Subcutaneous adipose tissue (tissue), 4 donors: ENCODE data around the gene CHST3. TPM values are rescaled to one million over a fixed set of nuclear protein-coding genes. Genes with fewer than 3 reads are reported as not detected.

Experiments
- total RNA-seq, 4 donors: library from RNA; depleted of rRNA; stranded (reverse); fragments of >200 nt; gene quantifications; one replicate each; pipeline ENCODE4 v1.1.0, GENCODE V29; 2016
- TF ChIP-seq, protein P1 (sequence below): fragments of 450-650 bp; IDR thresholded peaks from one replicate; pipeline ENCODE4 v1.5.1; 2016; ENCODE audit warnings: low read depth, mild to moderate bottlenecking, control low read depth, antibody characterized with exemption, moderate library complexity

The CHST3 gene
- total RNA-seq, 4 donors from 2014 or later = 11.2 to 26.3 (median 17.9) TPM

DNA sequence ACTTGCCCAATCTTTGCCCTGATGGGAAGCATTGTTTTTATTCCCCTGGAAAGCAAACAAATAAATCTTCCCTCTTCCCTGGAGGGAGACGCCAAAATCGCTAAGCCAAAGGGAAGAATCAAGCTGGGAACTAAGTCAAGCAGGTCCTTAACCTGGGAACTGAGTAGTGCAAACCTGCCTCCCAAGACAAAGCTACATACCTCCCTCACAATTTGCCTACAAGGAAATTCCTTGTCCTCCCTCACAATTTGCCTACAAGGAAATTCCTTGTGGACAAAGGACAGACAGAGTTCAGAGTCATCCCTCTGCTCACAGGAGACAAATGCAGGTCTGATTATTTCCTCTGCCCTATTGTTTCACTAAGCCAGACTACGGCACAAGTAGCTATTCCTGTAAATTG lies 73.6 kb downstream of the CHST3 start:
- TF ChIP-seq, protein P1, sequence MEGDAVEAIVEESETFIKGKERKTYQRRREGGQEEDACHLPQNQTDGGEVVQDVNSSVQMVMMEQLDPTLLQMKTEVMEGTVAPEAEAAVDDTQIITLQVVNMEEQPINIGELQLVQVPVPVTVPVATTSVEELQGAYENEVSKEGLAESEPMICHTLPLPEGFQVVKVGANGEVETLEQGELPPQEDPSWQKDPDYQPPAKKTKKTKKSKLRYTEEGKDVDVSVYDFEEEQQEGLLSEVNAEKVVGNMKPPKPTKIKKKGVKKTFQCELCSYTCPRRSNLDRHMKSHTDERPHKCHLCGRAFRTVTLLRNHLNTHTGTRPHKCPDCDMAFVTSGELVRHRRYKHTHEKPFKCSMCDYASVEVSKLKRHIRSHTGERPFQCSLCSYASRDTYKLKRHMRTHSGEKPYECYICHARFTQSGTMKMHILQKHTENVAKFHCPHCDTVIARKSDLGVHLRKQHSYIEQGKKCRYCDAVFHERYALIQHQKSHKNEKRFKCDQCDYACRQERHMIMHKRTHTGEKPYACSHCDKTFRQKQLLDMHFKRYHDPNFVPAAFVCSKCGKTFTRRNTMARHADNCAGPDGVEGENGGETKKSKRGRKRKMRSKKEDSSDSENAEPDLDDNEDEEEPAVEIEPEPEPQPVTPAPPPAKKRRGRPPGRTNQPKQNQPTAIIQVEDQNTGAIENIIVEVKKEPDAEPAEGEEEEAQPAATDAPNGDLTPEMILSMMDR = no peak

DNA sequence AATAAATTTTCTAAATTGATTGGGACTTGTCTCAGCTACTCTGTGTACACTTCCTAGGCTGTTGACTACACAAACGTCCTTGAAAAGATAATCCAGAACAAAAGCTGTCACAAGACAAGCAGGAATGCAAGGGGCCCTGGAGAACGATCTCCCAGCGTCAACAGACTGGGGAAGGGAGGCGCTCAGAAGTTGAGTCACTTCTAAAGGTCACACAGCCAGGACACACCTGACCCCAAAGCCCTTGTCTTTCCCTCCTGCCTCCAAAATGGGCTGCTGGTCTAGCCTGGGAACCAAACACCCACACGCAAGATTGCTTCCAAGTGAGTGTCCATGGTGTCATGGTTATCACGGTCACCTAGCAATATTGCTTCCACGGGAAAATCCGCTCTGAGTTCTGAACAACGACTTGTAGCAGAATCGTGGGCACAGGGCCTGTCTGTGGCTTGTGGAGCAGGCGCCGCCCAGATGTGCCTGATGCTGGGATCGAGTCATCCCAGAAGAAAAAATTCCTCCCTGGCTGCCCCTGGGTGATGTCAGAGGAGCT lies 74.3 kb downstream of the CHST3 start:
- TF ChIP-seq, protein P1 = no peak

DNA sequence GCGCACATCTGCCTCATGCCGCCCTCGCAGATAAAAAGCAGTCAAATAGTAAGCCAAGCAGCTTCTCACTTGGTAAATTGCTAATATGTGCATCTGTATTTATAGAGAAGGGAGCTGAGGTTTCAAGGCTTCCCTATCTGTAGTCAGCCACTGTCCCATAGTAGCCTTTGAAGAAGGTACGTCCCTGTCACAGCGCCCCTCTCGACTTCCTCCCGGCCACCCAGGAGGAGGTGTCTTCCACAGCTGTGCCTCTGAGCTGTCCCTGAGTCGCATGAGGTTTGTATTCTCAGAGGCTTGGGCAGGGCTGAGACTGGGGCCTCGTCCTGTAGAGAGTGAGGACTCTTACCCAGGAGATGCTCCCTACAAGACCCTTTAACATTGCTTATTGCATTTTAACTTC lies 75.2 kb downstream of the CHST3 start:
- TF ChIP-seq, protein P1 = no peak

DNA sequence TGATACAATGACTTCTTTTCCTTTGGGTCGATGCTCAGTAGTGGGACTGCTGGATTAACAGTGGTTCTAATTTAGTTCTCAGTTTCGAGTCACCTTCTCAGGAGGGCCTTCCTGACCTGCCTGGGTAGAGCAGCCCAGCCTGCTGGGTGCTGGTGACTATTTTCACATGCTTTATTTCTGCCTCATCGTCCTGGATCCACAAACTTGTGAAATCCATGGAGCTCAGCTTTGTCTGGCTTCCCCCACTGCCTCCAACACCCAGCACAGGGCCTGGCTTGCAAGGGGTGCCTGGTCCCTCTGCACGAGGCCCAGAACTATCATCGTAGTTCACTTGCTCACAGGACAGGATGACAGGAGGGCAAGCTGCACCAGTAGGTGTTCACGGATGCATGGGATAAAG lies 77.3 kb downstream of the CHST3 start:
- TF ChIP-seq, protein P1 = no peak

DNA sequence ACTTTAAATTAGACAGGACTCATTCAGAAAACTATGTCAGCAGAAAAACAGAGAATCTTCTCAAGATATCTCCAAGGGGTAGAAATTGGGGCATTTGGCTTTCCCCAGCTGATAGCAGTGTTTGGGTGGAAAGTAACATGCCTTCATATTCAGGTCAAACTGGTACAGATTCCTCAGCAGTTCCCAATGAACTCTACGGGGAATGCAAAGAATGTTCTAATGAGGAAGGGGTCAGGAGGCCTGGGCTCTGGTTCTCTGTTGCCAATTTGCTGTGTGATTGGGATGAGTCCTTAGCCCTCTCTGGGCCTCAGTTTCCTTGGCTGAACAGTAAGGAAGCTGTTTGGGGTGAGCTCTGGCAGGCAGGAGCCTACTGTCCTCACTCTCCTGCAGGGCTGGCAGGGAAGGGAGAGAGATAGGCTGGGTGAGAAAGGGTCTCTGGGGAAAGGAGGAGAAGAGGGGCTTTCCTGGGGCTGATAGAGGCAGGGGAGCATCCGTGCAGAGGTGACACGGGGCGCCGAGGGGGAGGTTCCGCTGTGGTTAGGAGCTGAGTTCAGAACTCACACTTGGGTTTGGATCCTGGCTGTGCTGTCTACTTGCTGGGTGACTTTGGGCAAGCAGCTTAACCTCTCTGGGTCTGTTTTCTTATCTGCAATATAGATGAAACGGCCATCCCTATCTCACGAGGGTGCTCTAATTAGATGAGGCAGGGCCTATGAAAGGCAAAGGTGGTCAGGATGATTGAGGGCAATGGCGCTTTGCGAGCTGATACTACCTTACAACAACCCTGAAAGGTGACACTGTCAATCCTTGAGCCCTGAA lies 79.0 kb downstream of the CHST3 start:
- TF ChIP-seq, protein P1 = no peak

DNA sequence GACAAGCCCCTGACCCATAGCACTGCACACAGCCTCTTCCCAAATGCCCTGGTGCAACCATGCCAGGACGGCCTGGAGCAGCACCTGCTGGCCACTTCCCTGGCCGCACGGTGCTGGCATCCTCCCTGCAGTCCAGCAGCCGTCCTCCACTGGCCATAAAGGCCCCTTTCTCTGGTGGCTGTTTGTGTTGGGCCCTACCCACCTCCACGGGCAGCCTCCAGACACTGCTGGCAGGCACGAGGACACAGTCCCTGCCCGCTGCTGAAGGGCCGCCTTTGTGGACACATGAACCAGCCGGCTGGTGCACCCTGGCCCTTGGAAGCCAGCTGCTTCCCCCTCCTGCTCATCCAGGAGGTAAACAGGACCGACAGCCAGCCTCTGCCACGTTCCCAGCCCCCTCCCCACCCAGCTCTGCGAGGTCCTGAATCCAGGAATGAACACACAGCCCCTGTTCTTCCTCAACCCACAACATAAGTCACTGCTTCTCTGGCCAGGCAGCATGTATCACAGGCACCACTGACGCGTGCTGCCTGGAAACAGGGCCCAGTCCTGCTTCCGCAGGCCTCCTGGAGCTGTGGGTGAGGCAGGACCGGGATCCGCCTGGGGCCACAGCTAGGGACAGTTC lies 80.3 kb downstream of the CHST3 start:
- TF ChIP-seq, protein P1 = no peak

DNA sequence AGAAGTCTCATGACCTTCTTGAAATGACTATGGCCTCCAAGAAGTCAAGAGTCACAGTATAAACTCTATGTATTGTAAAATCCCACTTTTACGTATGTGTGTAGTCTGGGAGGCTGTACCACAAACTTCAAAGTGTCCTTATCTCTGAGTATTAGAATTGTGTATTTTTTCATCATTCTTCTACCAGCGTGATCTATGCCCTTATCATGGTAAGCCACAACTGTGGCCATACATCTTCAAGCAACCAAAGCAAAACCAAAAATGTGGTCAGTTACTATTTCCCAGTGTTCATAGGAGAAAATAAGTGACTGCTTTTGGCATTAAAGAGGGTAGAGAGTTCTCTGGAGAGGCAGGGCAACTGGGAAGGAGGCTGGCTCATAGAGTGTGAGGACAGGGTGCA lies 81.4 kb downstream of the CHST3 start:
- TF ChIP-seq, protein P1 = no peak
